ENCODE data around the gene ABCC4. TPM values are rescaled to one million over a fixed set of nuclear protein-coding genes. Genes with fewer than 3 reads are reported as not detected.

Gene ABCC4
- total RNA-seq, 4 donors from 2014 or later, result 5.1 to 51.2 (median 14.6) TPM

DNA sequence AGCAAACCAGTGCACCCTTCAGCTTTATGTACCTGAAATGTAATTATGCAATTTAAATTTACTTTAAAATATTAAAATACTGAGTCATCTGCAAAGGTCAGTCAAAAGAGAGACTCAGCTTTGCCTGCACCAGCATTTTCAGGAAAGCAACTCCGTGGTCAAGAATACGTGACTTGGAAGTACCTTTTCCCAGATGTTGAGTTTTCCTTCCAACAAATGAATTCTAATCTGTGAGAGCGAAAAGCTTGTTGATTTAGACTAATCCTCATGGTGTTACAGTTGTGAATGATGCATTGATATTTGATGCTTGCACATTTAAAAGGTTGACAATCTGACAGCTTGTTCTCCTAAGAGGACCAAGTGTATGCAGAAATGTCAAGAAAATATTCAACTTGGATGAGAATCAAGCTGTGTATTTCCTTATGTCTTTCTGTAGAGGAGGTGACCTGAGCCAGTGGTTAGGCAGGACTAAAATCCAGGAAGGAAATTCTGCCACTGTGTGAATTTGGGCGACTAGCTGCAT, 270.4 kb downstream of the ABCC4 start:
- no peaks in the 10 kb centered on the region for H3K4me1 ChIP-seq
- no peaks in the 10 kb centered on the region for H3K9me3 ChIP-seq
- TF ChIP-seq, protein P1, sequence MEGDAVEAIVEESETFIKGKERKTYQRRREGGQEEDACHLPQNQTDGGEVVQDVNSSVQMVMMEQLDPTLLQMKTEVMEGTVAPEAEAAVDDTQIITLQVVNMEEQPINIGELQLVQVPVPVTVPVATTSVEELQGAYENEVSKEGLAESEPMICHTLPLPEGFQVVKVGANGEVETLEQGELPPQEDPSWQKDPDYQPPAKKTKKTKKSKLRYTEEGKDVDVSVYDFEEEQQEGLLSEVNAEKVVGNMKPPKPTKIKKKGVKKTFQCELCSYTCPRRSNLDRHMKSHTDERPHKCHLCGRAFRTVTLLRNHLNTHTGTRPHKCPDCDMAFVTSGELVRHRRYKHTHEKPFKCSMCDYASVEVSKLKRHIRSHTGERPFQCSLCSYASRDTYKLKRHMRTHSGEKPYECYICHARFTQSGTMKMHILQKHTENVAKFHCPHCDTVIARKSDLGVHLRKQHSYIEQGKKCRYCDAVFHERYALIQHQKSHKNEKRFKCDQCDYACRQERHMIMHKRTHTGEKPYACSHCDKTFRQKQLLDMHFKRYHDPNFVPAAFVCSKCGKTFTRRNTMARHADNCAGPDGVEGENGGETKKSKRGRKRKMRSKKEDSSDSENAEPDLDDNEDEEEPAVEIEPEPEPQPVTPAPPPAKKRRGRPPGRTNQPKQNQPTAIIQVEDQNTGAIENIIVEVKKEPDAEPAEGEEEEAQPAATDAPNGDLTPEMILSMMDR (IDR thresholded peaks at IDR 0.05), result no peak
- TF ChIP-seq POLR2AphosphoS5 (IDR thresholded peaks at IDR 0.05), result no peak
- TF ChIP-seq POLR2A (IDR thresholded peaks at IDR 0.05), result no peak
- no peak for TF ChIP-seq EP300 (IDR thresholded peaks at IDR 0.05)
- H3K27ac ChIP-seq, result no peak overlapping the region
- no peak for DNase-seq (ENCODE audit: low spot score in 2 of 2)
- 84% methylated on average over 4 of the region's 4 CpGs for WGBS
- no peaks in the 10 kb centered on the region for H3K27me3 ChIP-seq
- H3K36me3 ChIP-seq, result no peaks in the 10 kb centered on the region
- no peak overlapping the region for H3K4me3 ChIP-seq

DNA sequence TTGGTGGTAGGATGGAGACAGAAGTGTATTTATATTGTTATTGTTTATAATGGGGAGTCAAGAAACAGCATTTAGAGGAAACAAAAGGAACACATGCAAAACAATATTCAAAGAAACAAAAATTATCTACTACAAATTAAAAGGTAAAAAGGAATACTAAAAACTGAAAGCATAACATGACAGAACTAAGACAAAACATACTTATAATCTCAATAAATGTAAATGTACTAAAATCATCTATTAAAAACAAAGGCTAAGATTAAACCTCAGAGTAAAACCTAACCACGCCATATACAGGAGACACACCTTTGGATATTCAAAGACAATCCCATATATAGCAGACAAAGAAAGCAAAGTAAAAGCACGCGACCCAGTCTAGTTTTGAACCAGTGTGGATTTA, 273.6 kb downstream of the ABCC4 start:
- Histone ChIP-seq H3K4me1 (no peaks in the 10 kb centered on the region), H3K27ac (no peak overlapping the region), H3K9me3 (no peaks in the 10 kb centered on the region), H3K36me3 (no peaks in the 10 kb centered on the region), H3K27me3 (no peaks in the 10 kb centered on the region), H3K4me3 (no peak overlapping the region)
- DNase-seq (ENCODE audit: low spot score in 2 of 2), result no peak
- no peak for TF ChIP-seq POLR2A (IDR thresholded peaks at IDR 0.05)
- 92% methylated on average over 3 of the region's 3 CpGs for WGBS

DNA sequence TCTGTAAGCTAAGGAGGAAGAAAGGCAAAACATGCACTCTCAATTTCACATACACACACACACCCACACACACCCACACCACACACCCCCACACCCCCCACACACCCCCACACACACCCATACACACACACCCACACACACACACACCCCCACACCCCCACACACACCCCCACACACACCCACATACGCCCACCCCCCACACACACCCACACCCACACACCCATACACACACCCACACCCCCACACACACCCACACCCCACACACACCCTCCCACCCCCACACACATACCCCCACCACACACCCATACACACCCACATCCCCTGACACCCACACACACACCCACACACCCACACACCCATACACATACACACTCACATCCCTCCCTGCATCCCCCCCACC, 276.1 kb downstream of the ABCC4 start:
- TF ChIP-seq, protein P1 (IDR thresholded peaks at IDR 0.05), result no peak
- TF ChIP-seq POLR2AphosphoS5 (IDR thresholded peaks at IDR 0.05), result no peak
- no peak for TF ChIP-seq POLR2A (IDR thresholded peaks at IDR 0.05)
- TF ChIP-seq EP300 (IDR thresholded peaks at IDR 0.05), result no peak
- Histone ChIP-seq H3K36me3 (no peaks in the 10 kb centered on the region), H3K4me1 (no peaks in the 10 kb centered on the region), H3K27me3 (no peaks in the 10 kb centered on the region), H3K27ac (no peak overlapping the region), H3K9me3 (no peaks in the 10 kb centered on the region), H3K4me3 (no peak overlapping the region)
- WGBS, result 73% methylated on average over 1 of the region's 1 CpG
- no peak for DNase-seq (ENCODE audit: low spot score in 2 of 2)

DNA sequence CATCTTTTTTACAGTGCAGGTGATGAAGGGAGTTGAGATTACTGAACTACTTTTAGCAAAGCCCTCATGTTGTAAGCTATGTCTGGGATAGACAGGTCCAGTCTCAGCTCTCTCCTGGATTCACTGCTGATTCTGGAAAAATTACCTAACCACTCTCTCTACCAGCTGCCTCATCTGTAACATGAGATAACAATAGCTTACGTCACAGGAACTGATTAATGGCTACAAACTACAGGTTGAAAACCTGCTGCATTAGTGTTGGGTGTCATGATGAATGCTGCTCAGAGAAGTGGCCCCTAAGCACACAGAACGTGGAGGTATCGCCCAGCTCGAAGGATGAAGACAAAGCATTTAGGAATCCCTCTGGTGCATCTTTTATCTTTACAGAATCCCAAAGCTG, 277.8 kb downstream of the ABCC4 start:
- TF ChIP-seq POLR2A (IDR thresholded peaks at IDR 0.05) (no peak), EP300 (IDR thresholded peaks at IDR 0.05) (no peak), POLR2AphosphoS5 (IDR thresholded peaks at IDR 0.05) (no peak)
- TF ChIP-seq, protein P1 (IDR thresholded peaks at IDR 0.05), result no peak

GRCh38 chr13:95020298-95020987, 280.8 kb downstream of the ABCC4 start:
- no peaks in the 10 kb centered on the region for H3K9me3 ChIP-seq
- H3K27ac ChIP-seq, result no peak overlapping the region
- no peaks in the 10 kb centered on the region for H3K27me3 ChIP-seq
- no peak for TF ChIP-seq POLR2AphosphoS5 (IDR thresholded peaks at IDR 0.05)
- no peak for TF ChIP-seq EP300 (IDR thresholded peaks at IDR 0.05)
- TF ChIP-seq, protein P1 (IDR thresholded peaks at IDR 0.05), result no peak
- TF ChIP-seq POLR2A (IDR thresholded peaks at IDR 0.05), result no peak
- H3K4me3 ChIP-seq, result no peak overlapping the region
- WGBS, result 93% methylated on average over 6 of the region's 6 CpGs
- H3K4me1 ChIP-seq, result no peaks in the 10 kb centered on the region
- no peaks in the 10 kb centered on the region for H3K36me3 ChIP-seq
- no peak for DNase-seq (ENCODE audit: low spot score in 2 of 2)

More for the DNA sequence above, 277.8 kb downstream of the ABCC4 start:
- no peak overlapping the region for H3K27ac ChIP-seq
- no peaks in the 10 kb centered on the region for H3K27me3 ChIP-seq
- H3K36me3 ChIP-seq, result no peaks in the 10 kb centered on the region
- no peak for DNase-seq (ENCODE audit: low spot score in 2 of 2)
- no peak overlapping the region for H3K4me3 ChIP-seq
- 39% methylated on average over 4 of the region's 4 CpGs for WGBS
- H3K4me1 ChIP-seq, result no peaks in the 10 kb centered on the region
- no peaks in the 10 kb centered on the region for H3K9me3 ChIP-seq

Data from suprapubic skin (tissue), 4 donors.